ENCODE measurements around the gene CPTP.
"Not testable (repeated sequence)": the region's sequence is repeated elsewhere in the genome, so short reads cannot be mapped to it uniquely, and the experiment has no call there.

CPTP gene

DNA sequence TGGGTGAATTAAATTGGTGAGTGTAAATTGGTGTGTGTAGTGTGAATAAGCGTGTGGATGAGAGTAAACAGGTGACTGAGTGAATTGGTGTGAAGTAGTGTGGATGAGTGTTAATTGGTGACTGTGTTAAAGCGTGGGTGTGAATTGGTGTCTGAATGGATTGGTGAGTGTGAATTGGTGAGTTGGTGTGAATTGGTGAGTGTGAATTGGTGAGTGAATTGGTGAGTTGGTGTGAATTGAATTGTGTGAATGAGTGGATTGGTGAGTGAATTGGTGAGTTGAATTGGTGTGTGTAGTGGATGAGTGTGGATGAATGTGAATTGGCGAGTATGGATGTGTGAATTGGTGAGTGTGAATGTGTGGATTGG is 42.1 kb downstream of the CPTP start:
- in situ Hi-C loops (cut with HindIII; ENCODE audit: low sequenced_read_pairs), result no loop called here
- DNase-seq (ENCODE audit: low read depth, low spot score), result no peak
- TF ChIP-seq, protein P1, sequence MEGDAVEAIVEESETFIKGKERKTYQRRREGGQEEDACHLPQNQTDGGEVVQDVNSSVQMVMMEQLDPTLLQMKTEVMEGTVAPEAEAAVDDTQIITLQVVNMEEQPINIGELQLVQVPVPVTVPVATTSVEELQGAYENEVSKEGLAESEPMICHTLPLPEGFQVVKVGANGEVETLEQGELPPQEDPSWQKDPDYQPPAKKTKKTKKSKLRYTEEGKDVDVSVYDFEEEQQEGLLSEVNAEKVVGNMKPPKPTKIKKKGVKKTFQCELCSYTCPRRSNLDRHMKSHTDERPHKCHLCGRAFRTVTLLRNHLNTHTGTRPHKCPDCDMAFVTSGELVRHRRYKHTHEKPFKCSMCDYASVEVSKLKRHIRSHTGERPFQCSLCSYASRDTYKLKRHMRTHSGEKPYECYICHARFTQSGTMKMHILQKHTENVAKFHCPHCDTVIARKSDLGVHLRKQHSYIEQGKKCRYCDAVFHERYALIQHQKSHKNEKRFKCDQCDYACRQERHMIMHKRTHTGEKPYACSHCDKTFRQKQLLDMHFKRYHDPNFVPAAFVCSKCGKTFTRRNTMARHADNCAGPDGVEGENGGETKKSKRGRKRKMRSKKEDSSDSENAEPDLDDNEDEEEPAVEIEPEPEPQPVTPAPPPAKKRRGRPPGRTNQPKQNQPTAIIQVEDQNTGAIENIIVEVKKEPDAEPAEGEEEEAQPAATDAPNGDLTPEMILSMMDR (IDR thresholded peaks at IDR 0.05; ENCODE audit: low read depth, low read length), result no peak
- H3K4me3 ChIP-seq (ENCODE audit: low read depth, low read length), result no peak overlapping the region

DNA sequence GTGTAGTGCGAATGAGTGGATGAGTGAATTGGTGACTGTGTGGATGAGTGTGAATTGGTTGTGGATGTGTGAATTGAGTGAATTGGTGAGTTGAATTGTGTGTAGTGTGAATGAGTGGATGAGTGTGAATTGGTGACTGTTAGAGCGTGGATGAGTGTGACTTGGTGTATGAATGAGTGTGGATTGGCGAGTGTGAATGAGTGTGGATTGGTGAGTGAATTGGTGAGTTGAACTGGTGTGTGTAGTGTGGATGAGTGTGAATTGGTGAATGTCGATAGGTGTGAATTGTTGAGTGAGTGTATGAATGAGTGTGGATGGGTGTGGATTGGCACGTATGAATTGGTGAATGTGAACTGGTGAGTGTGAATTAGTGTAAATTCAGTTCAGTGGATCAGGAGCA is 42.7 kb downstream of the CPTP start:
- TF ChIP-seq, protein P1 (IDR thresholded peaks at IDR 0.05; ENCODE audit: low read depth, low read length), result no peak
- in situ Hi-C loops (cut with HindIII; ENCODE audit: low sequenced_read_pairs), result no loop called here
- H3K4me3 ChIP-seq (ENCODE audit: low read depth, low read length), result no peak overlapping the region
- DNase-seq (ENCODE audit: low read depth, low spot score), result no peak

DNA sequence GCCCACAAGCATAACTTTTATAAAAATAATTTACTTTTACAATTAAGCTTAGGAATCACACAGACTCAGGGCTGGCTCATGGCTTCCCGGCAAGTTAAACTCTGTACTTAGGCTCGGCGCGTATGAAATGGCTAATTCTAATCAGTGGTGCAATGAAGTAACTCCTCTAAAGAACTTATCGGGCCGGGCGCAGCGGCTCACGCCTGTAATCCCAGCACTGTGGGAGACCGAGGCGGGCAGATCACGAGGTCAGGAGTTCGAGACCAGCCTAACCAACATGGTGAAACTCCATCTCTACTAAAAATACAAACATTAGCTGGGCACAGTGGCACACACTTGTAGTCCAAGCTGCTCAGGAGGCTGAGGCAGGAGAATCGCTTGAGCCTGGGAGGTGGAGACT is 45.5 kb downstream of the CPTP start:
- in situ Hi-C loops (cut with HindIII; ENCODE audit: low sequenced_read_pairs), result not testable (repeated sequence)

DNA sequence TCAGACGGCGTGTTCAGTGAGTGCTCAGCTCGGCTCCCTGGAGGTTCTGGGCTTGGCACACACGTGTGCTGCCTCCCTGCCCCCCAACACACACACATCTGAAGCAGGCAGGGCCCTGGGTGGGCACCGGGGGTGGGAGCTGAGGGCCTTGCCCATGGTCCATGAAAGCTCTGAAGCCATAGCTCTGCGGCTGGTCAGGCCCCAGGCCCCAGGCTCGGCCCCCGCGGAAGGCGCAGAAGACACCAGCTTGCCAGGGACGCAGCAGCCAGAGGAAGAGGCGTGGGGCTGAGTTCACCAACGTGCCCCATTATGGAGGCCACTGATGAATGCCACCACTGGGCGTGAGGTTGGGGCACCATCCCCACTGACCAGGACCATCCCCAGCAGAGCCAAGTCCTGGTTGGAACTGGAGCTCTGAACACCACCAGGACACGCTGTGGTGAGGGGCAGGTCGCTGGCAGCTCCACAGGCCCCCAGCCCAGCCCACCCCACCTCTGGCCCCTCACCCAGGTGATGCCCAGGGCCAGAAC is 46.2 kb downstream of the CPTP start:
- H3K4me3 ChIP-seq (ENCODE audit: low read depth, low read length), result no peak overlapping the region
- in situ Hi-C loops (cut with HindIII; ENCODE audit: low sequenced_read_pairs), result no loop called here
- no peak for DNase-seq (ENCODE audit: low read depth, low spot score)
- TF ChIP-seq, protein P1 (IDR thresholded peaks at IDR 0.05; ENCODE audit: low read depth, low read length), result no peak

More for the DNA sequence above, 45.5 kb downstream of the CPTP start:
- not testable (repeated sequence) for DNase-seq (ENCODE audit: low read depth, low spot score); H3K4me3 ChIP-seq (ENCODE audit: low read depth, low read length)

DNA sequence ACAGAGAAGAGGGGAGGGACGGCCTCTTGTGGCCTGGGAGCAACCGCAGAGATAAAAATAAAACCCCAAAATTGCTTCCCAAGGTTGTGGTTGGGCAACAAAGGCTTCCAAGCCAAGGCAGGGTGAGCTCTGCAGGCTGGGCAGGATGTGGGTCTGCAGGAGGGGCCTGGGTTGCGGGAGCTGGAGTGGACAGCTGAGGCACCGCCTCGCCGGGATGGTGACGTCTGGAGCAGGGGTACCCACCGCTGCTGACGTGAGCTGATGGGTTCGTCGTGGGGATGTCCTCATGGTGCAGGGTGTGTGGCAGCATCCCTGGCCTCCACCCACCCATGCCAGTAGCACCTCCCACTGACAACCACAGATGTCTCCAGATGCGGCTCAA is 46.8 kb downstream of the CPTP start:
- TF ChIP-seq, protein P1 (IDR thresholded peaks at IDR 0.05; ENCODE audit: low read depth, low read length), result no peak
- no peak overlapping the region for H3K4me3 ChIP-seq (ENCODE audit: low read depth, low read length)
- in situ Hi-C loops (cut with HindIII; ENCODE audit: low sequenced_read_pairs), result no loop called here
- DNase-seq (ENCODE audit: low read depth, low spot score), result no peak

DNA sequence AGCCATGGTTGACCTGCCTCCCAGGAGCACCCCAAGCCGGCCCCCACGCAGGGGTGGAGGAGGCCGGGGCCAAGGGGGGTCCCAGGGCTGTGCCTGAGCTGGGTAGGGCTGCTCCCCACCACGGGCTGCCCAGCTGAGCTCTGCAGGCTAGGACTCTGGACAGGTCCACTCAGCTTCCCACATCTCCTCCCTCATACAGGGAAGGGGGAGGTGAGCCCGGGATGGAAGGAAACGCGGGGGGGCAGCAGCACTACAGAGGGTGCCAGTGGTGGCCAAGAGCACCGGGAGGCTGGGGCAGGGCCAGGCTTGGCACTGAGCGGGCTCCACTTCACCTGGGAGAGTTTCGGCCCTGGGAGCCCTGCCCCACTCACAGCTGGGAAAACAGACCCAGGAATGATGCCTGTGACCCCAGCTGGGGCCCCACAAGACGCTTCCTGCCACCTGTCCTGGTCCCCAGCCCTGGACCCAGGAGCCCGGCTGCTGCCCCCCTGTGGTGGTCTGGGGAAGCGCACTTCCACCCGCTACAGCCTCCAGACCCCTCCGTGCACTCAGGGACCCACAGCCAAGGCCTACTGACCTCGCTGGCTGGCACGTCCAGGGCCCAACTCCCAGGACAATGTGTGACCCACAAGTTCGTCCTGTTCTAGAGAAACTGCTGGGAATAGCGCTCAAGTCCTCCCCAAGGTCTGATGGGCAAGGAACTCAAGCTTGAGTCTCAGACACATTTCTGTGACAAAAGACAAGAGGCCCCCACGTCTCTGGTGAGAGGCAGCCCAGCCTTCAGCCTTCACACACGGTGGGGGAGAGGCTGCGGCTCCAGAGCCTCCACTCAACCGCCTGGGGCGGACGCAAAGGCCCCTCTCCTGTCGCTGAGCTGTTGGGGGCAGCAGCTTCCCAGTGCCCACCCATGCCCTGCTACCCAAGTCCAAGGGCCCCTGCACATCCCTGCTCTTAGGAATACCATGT is 47.4 kb downstream of the CPTP start:
- in situ Hi-C loops (cut with HindIII; ENCODE audit: low sequenced_read_pairs), result no loop called here
- TF ChIP-seq, protein P1 (IDR thresholded peaks at IDR 0.05; ENCODE audit: low read depth, low read length), result peak; percentile 96
- H3K4me3 ChIP-seq (ENCODE audit: low read depth, low read length), result no peak overlapping the region
- DNase-seq (ENCODE audit: low read depth, low spot score), result peak; percentile 52
